T-helper 17 cell (primary cell): ENCODE measurements around the gene OPN3. TPM values are rescaled to one million over a fixed set of nuclear protein-coding genes. Genes with fewer than 3 reads are reported as not detected.

Experiments
- ATAC-seq: fragments of 150-1000 bp; cut with Tn5 transposase; 2 replicates; pipeline ENCODE4 v1.10.0; 2021; ENCODE audit warnings: mild to moderate bottlenecking, moderate library complexity
- DNase-seq, 3 donors: peaks; one replicate each; pipeline versions ENCODE4 v3.0.0 to v3.0.0-alpha.2; 2020 to 2021
- H3K9me3 ChIP-seq: one replicate; pipeline ENCODE4 v1.7.0; 2013; ENCODE audit warnings: low read length, mild to moderate bottlenecking; ENCODE audit not compliant: control insufficient read depth, poor library complexity, severe bottlenecking
- H3K27ac Mint-ChIP-seq: one replicate; pipeline ENCODE4 v1.8.0; 2022; ENCODE audit warnings: mild to moderate bottlenecking, moderate library complexity, mixed read lengths
- H3K27me3 Mint-ChIP-seq: one replicate; pipeline ENCODE4 v1.8.0; 2022; ENCODE audit warnings: mixed read lengths
- H3K36me3 Mint-ChIP-seq: one replicate; pipeline ENCODE4 v1.8.0; 2022; ENCODE audit warnings: low read depth, mixed read lengths
- H3K4me1 Mint-ChIP-seq: one replicate; pipeline ENCODE4 v1.8.0; 2022; ENCODE audit warnings: mild to moderate bottlenecking, mixed read lengths
- H3K4me3 Mint-ChIP-seq: one replicate; pipeline ENCODE4 v1.8.0; 2022; ENCODE audit warnings: mild to moderate bottlenecking, moderate library complexity, mixed read lengths
- total RNA-seq, 4 donors: library from RNA in 2 of 4; stranded (reverse) in 2 of 4; gene quantifications; one replicate each; pipeline ENCODE4 v1.2.3 and lab custom pipeline; 2022 to 2026

The OPN3 gene
- total RNA-seq, 2 donors from 2014 or later = 3.7 to 3.9 TPM

DNA sequence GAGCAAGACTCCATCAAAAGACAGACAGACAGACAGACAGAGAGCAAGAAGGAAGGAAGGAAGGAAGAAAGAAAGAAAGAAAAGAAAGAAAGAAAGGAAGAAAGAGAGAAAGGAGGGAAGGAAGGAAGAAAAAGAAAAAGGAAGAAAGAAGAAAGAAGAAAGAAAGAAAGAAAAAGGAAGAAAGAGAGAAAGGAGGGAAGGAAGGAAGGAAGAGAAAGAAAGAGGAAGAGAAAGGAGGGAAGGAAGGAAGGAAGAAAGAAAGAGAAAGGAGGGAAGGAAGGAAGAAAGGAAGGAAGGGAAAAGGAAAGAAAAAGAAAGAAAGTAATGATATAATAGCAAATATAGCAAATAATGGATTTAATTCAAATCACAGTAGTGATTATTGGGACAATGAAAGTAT lies 32.7 kb downstream of the OPN3 start:
- Mint-ChIP-seq H3K27ac (no peak overlapping the region), H3K27me3 (peaks cover 4% of the 10 kb centered on the region), H3K36me3 (peaks cover 15% of the 10 kb centered on the region), H3K4me1 (peaks cover 11% of the 10 kb centered on the region), H3K4me3 (no peak overlapping the region)
- ATAC-seq (no peak), DNase-seq (no peak)
- H3K9me3 ChIP-seq = no peaks in the 10 kb centered on the region

GRCh38 chr1:241606544-241606943 lies 33.6 kb downstream of the OPN3 start:
- H3K4me3 Mint-ChIP-seq = no peak overlapping the region
- no peaks in the 10 kb centered on the region for H3K9me3 ChIP-seq
- H3K4me1 Mint-ChIP-seq = peaks cover 11% of the 10 kb centered on the region
- no peak overlapping the region for H3K27ac Mint-ChIP-seq
- peaks cover 23% of the 10 kb centered on the region for H3K36me3 Mint-ChIP-seq
- peaks cover 4% of the 10 kb centered on the region for H3K27me3 Mint-ChIP-seq
- no peak for ATAC-seq
- DNase-seq = no peak

DNA sequence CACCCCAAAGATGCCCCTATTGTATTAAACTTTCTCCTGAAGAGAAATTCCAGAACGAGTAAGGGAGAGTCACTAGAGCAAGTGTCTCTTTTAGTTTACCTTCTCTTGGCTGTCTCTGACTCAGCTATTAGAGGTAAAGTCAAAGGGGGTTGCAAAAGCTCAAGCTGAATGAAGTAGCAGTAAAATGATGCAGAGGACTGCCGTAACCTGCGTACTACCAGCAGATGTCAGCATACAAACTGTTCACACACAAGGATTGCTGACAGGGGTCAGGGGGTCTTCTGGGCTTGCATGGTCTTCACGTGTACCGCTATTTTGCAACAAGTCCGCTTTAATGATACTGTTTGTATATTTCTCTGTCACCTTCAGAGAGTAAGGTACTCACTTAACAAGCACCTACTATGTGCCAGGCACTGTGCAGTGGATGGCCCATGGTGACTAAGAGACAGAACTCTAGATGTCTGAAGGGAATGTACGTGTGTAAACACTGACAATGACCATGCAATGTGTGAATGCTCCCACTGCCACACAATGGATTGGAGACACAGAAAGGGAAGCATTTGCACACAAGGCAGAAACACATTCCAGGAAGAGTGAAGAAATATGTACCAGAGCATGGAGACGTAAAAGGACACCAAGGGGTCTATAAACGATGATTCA lies 34.9 kb downstream of the OPN3 start:
- peaks cover 27% of the 10 kb centered on the region for H3K36me3 Mint-ChIP-seq
- H3K4me1 Mint-ChIP-seq = peaks cover 11% of the 10 kb centered on the region
- H3K27ac Mint-ChIP-seq = no peak overlapping the region
- H3K27me3 Mint-ChIP-seq = peaks cover 4% of the 10 kb centered on the region
- no peaks in the 10 kb centered on the region for H3K9me3 ChIP-seq
- DNase-seq (no peak), ATAC-seq (no peak)
- H3K4me3 Mint-ChIP-seq = no peak overlapping the region

- DNase-seq = no peak
- ATAC-seq = no peak
- Mint-ChIP-seq H3K4me1 (peaks cover 11% of the 10 kb centered on the region), H3K4me3 (no peak overlapping the region), H3K36me3 (peaks cover 27% of the 10 kb centered on the region), H3K27me3 (peaks cover 4% of the 10 kb centered on the region), H3K27ac (no peak overlapping the region)
- no peaks in the 10 kb centered on the region for H3K9me3 ChIP-seq
Observed at GRCh38 chr1:241603731-241604245, 36.4 kb downstream of the OPN3 start.

DNA sequence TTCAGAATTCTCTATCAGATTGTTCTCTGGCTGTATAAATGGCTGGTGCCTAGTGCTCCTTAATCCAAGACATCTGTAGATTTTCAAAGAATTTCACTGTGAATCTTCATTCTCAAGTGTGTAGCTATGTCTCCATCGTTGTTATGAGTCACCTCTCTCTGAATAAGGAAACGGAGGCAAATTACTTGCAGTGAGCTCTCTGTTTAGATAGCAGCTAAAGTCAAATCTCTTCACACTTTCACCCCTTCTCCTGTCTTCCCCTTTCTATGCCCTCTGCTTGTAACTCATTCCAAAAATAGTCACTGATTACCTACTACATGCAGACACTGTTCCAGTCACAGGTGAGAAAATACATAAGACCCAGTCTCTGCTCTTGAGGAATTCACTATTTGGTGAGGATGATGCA lies 39.7 kb downstream of the OPN3 start:
- no peaks in the 10 kb centered on the region for H3K9me3 ChIP-seq
- H3K27ac Mint-ChIP-seq = no peak overlapping the region
- peaks cover 4% of the 10 kb centered on the region for H3K27me3 Mint-ChIP-seq
- peaks cover 11% of the 10 kb centered on the region for H3K4me1 Mint-ChIP-seq
- peaks cover 26% of the 10 kb centered on the region for H3K36me3 Mint-ChIP-seq
- H3K4me3 Mint-ChIP-seq = no peak overlapping the region
- ATAC-seq (no peak), DNase-seq (no peak)

DNA sequence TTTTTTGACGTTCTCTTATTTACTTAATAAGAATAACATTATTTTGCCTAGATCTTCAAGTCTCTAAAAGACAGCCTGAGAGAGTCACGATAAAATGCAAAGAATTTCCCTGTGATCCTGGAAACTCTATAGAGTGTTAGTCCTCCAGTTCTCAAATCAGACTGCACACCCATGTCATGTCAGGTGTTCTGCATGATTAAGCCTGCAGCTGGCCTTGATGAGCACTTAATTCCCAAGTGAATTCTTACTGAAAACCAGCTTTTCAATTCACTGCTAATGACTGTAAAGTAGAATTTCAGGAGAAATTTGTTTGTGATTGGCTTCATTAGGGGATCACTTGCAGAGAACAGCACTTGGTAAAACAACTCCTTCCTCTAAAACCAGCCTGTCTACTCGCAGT lies 41.9 kb downstream of the OPN3 start:
- no peak overlapping the region for H3K27ac Mint-ChIP-seq
- H3K27me3 Mint-ChIP-seq = no peaks in the 10 kb centered on the region
- peaks cover 6% of the 10 kb centered on the region for H3K4me1 Mint-ChIP-seq
- DNase-seq (no peak), ATAC-seq (no peak)
- no peaks in the 10 kb centered on the region for H3K9me3 ChIP-seq
- no peak overlapping the region for H3K4me3 Mint-ChIP-seq
- H3K36me3 Mint-ChIP-seq = peaks cover 21% of the 10 kb centered on the region

DNA sequence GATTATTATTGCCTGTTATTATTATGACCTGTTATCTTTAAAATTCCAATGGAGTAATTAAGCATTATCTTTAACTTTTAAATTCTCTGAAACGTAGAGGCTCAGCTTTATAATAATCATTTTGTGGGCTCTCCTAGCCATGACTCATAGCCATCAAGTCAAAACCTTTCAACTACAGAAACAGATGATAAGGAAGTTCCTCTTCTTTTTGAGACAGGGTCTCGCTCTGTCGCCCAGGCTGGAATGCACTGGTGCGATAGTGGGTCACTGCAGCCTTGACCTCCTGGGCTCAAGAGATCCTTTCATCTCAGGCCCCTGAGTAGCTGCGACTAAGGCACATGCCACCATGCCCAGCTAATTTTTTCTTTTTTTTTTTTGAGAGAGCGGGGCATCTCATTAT lies 43.5 kb downstream of the OPN3 start:
- no peak for ATAC-seq
- Mint-ChIP-seq H3K4me1 (peaks cover 2% of the 10 kb centered on the region), H3K36me3 (peaks cover 6% of the 10 kb centered on the region), H3K27me3 (no peaks in the 10 kb centered on the region), H3K27ac (peak overlapping the region; percentile 3), H3K4me3 (no peak overlapping the region)
- H3K9me3 ChIP-seq = no peaks in the 10 kb centered on the region
- DNase-seq = no peak

GRCh38 chr1:241593186-241593585 lies 47.0 kb downstream of the OPN3 start:
- DNase-seq (no peak), ATAC-seq (no peak)
- no peaks in the 10 kb centered on the region for H3K9me3 ChIP-seq
- H3K4me1 Mint-ChIP-seq = peaks cover 2% of the 10 kb centered on the region
- no peak overlapping the region for H3K4me3 Mint-ChIP-seq
- H3K27ac Mint-ChIP-seq = no peak overlapping the region
- H3K36me3 Mint-ChIP-seq = peaks cover 2% of the 10 kb centered on the region
- H3K27me3 Mint-ChIP-seq = no peaks in the 10 kb centered on the region

DNA sequence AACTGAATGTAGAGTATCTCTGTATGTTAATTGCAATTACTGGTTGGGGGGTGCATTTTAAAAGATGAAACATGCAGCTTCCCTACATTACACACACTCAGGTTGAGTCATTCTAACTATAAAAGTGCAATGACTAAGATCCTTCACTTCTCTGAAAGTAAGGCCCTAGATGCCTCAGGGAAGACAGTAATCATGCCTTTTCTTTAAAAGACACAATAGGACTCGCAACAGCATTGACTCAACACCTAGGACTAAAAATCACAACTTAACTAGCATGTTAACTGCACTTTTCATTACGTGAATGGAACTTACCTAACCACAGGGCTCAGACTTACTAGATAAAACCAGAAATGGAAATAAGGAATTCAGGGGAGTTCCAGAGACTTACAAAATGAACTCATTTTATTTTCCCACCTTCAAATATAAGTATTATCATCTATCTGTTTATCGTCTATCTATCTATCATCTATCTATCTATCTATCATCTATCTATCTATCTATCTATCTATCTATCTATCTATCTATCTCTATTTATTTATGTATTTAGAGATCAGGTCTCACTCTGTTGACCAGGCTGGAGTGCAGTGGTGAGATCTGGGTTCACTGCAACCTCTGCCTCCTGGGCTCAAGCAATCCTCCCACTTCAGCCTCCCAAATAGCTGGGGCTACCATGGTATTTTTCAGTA lies 47.8 kb downstream of the OPN3 start:
- H3K27me3 Mint-ChIP-seq = no peaks in the 10 kb centered on the region
- DNase-seq (no peak), ATAC-seq (no peak)
- no peak overlapping the region for H3K4me3 Mint-ChIP-seq
- H3K27ac Mint-ChIP-seq = no peak overlapping the region
- no peaks in the 10 kb centered on the region for H3K9me3 ChIP-seq
- peaks cover 2% of the 10 kb centered on the region for H3K4me1 Mint-ChIP-seq
- peaks cover 2% of the 10 kb centered on the region for H3K36me3 Mint-ChIP-seq

- H3K27me3 Mint-ChIP-seq = no peaks in the 10 kb centered on the region
- H3K9me3 ChIP-seq = no peaks in the 10 kb centered on the region
- no peak overlapping the region for H3K4me3 Mint-ChIP-seq
- peak overlapping the region; percentile 32 for H3K27ac Mint-ChIP-seq
- ATAC-seq = no peak
- H3K36me3 Mint-ChIP-seq = peaks cover 2% of the 10 kb centered on the region
- peaks cover 2% of the 10 kb centered on the region for H3K4me1 Mint-ChIP-seq
- DNase-seq = no peak
Observed at GRCh38 chr1:241591736-241592135, 48.4 kb downstream of the OPN3 start.

- H3K4me3 Mint-ChIP-seq = no peak overlapping the region
- no peaks in the 10 kb centered on the region for H3K27me3 Mint-ChIP-seq
- peaks cover 4% of the 10 kb centered on the region for H3K36me3 Mint-ChIP-seq
- DNase-seq = no peak
- peaks cover 2% of the 10 kb centered on the region for H3K4me1 Mint-ChIP-seq
- H3K9me3 ChIP-seq = no peaks in the 10 kb centered on the region
- peak overlapping the region; percentile 32 for H3K27ac Mint-ChIP-seq
- ATAC-seq = no peak
Observed at GRCh38 chr1:241591317-241591716, 48.9 kb downstream of the OPN3 start.

DNA sequence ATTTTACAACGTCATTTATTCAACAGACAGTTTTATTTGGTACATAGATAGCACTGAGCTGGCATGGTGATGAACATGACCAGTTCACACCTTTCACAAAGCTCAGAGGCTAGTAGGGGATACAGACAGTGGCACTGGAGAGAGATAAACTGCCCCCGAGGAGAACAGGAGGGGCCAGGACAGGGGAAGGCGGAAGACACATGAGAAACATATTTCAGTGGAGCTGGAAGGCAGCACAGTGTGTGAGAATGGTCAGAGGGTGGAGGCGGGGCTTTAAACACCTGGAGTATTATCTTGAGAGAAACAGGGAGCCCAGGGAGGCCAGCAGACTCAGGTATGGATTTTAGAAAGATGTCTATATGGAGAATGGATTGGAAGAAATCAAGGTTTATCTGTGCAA lies 49.5 kb downstream of the OPN3 start:
- Mint-ChIP-seq H3K36me3 (peaks cover 4% of the 10 kb centered on the region), H3K4me1 (peaks cover 2% of the 10 kb centered on the region), H3K4me3 (no peak overlapping the region), H3K27me3 (no peaks in the 10 kb centered on the region), H3K27ac (no peak overlapping the region)
- ATAC-seq (no peak), DNase-seq (no peak)
- H3K9me3 ChIP-seq = no peaks in the 10 kb centered on the region

GRCh38 chr1:241589521-241589920 lies 50.6 kb downstream of the OPN3 start:
- Mint-ChIP-seq H3K27ac (no peak overlapping the region), H3K27me3 (no peaks in the 10 kb centered on the region), H3K36me3 (peaks cover 2% of the 10 kb centered on the region), H3K4me3 (no peak overlapping the region), H3K4me1 (peaks cover 2% of the 10 kb centered on the region)
- no peaks in the 10 kb centered on the region for H3K9me3 ChIP-seq
- no peak for DNase-seq
- no peak for ATAC-seq
